Adrenal gland (tissue), 12 donors: ENCODE measurements around the gene TSHB. TPM values are rescaled to one million over a fixed set of nuclear protein-coding genes. Genes with fewer than 3 reads are reported as not detected.

Source experiments
- DNase-seq, 7 donors: peaks; one replicate each; pipeline ENCODE4 v3.0.0-alpha.2; 2019 to 2020
- H3K27ac ChIP-seq, 5 donors: fragments of 200-600 bp; sonication (generic) in 4 of 5; 1 replicate in 3 of 5; 2 replicates in 2 of 5; pipeline versions ENCODE4 v1.5.1 to v1.8.0; 2016 to 2020; ENCODE audit warnings: mild to moderate bottlenecking in 1 of 5
- H3K27me3 ChIP-seq: fragments of 200-600 bp; 2 replicates; pipeline ENCODE4 v1.8.0; 2021
- H3K36me3 ChIP-seq, 2 donors: fragments of 200-600 bp; replicated peaks in 1 of 2; 1 replicate in 1 of 2; 2 replicates in 1 of 2; pipeline versions ENCODE4 v1.5.1 to v1.8.0; 2018 to 2022
- H3K4me1 ChIP-seq, 2 donors: fragments of 200-600 bp; replicated peaks in 1 of 2; 1 replicate in 1 of 2; 2 replicates in 1 of 2; pipeline versions ENCODE4 v1.5.1 to v1.8.0; 2018 to 2021
- H3K4me3 ChIP-seq, 4 donors: fragments of 200-600 bp; sonication (generic) in 3 of 4; one replicate each; pipeline ENCODE4 v1.5.1; 2016 to 2018
- H3K9me3 ChIP-seq, 3 donors: fragments of 200-600 bp; sonication (generic) in 1 of 3; replicated peaks in 1 of 3; 1 replicate in 2 of 3; 2 replicates in 1 of 3; pipeline versions ENCODE4 v1.5.1 to v1.8.0; 2016 to 2021
- CTCF ChIP-seq, 6 experiments: fragments of 450-650 bp in 4 of 6; fragments of 200-600 bp in 2 of 6; sonication (generic) in 1 of 6; IDR thresholded peaks; 1 replicate in 5 of 6; 2 replicates in 1 of 6; pipeline versions ENCODE4 v1.5.1 to v1.8.0; 2016 to 2021; ENCODE audit warnings: antibody characterized with exemption in 6 of 6, mild to moderate bottlenecking in 2 of 6, moderate library complexity in 1 of 6
- POLR2A ChIP-seq, 2 donors: fragments of 450-650 bp; IDR thresholded peaks; one replicate each; pipeline ENCODE4 v1.6.1; 2017; ENCODE audit warnings: antibody characterized with exemption in 2 of 2, mild to moderate bottlenecking in 2 of 2, moderate library complexity in 1 of 2
- WGBS, 4 donors: extraction: QIAGEN DNeasy Blood & Tissue Kit in 2 of 4; methylation state at CpG; one replicate each; pipeline versions ENCODE4 v1.1.5 to v1.1.7; 2013 to 2017; 5-methylcytosine and 5-hydroxymethylcytosine counted together
- intact Hi-C, 2 donors: fragments of 100-400 bp; cut with DNase I; formaldehyde crosslinking; loops; one replicate each; pipeline versions ENCODE4 v1.14.1 to v1.15.0; 2022 to 2023
- polyA plus RNA-seq, 3 donors: library from polyadenylated mRNA; stranded (reverse); fragments of 200-250 nt in 2 of 3; fragments of 350-450 nt in 1 of 3; fragmentation: Illumina TruSeq in 1 of 3; extraction: RNeasy Lipid Tissue Mini Kit (QIAGEN cat#74804) in 1 of 3; gene quantifications; one replicate each; pipeline ENCODE4 v1.2.3, GENCODE V29; 2013 to 2014
- total RNA-seq, 9 donors: library from RNA; depleted of rRNA in 4 of 9; stranded (reverse); fragments of >200 nt in 4 of 9; fragments of 120-200 nt in 1 of 9; fragmentation: NEBNext Ultra II Directional in 1 of 9; extraction: Animal tissue kit (Norgen Biotek cat#: 25700) in 1 of 9; gene quantifications; one replicate each; pipeline versions ENCODE4 v1.1.0 to v1.2.4, GENCODE V29; 2013 to 2023
- donor health status: healthy with polysubstance abuse.
- donor health status: Bipolar disorder and iron deficiency.
- donor health status: DM: yes; HTN: yes; CAD: no.
- donor health status: DM: no; HTN: no; CAD: no.
- donor health status: DM: no; HTN: no; CAD: no.
- donor health status: DM: yes; HTN: yes; CAD: no.

TSHB gene
- total and polyA plus RNA-seq, 12 donors = not detected

- no peak for DNase-seq
- Histone ChIP-seq H3K27me3 (peaks cover 4% of the 10 kb centered on the region), H3K27ac (no peak overlapping the region), H3K4me3 (no peak overlapping the region), H3K9me3 (no peaks in the 10 kb centered on the region), H3K36me3 (no peaks in the 10 kb centered on the region), H3K4me1 (no peaks in the 10 kb centered on the region)
- TF ChIP-seq CTCF (IDR thresholded peaks at IDR 0.05) = no peak
- intact Hi-C loops = no loop called here
Measured at GRCh38 chr1:114997510-114998289, 31.9 kb upstream of the TSHB start.

GRCh38 chr1:115006191-115006590 is 23.4 kb upstream of the TSHB start:
- no peak for TF ChIP-seq POLR2A (IDR thresholded peaks at IDR 0.05)
- no peak for TF ChIP-seq CTCF (IDR thresholded peaks at IDR 0.05)
- Histone ChIP-seq H3K27me3 (peaks cover 4% of the 10 kb centered on the region), H3K4me3 (no peak overlapping the region), H3K9me3 (no peaks in the 10 kb centered on the region), H3K36me3 (no peaks in the 10 kb centered on the region), H3K27ac (no peak overlapping the region), H3K4me1 (no peaks in the 10 kb centered on the region)
- 77 to 97% (median 87%) methylated on average over 2 of the region's 2 CpGs for WGBS, 4 donors
- intact Hi-C loops = no loop called here
- DNase-seq = no peak

GRCh38 chr1:115012006-115012405 is 17.6 kb upstream of the TSHB start:
- no peak for TF ChIP-seq CTCF (IDR thresholded peaks at IDR 0.05)
- TF ChIP-seq POLR2A (IDR thresholded peaks at IDR 0.05) = no peak
- WGBS, 4 donors = 87 to 96% (median 92%) methylated on average over 1 of the region's 1 CpG

GRCh38 chr1:115012434-115012833 is 17.2 kb upstream of the TSHB start:
- Histone ChIP-seq H3K27ac (no peak overlapping the region), H3K4me1 (no peaks in the 10 kb centered on the region), H3K36me3 (no peaks in the 10 kb centered on the region), H3K9me3 (no peaks in the 10 kb centered on the region), H3K4me3 (no peak overlapping the region), H3K27me3 (no peaks in the 10 kb centered on the region)
- TF ChIP-seq CTCF (IDR thresholded peaks at IDR 0.05) (no peak), POLR2A (IDR thresholded peaks at IDR 0.05) (no peak)
- DNase-seq = no peak
- 41 to 54% (median 44%) methylated on average over 1 of the region's 1 CpG for WGBS, 4 donors
- intact Hi-C loops = no loop called here

More at GRCh38 chr1:115012006-115012405, 17.6 kb upstream of the TSHB start:
- no peaks in the 10 kb centered on the region for H3K36me3 ChIP-seq
- H3K4me3 ChIP-seq = no peak overlapping the region
- intact Hi-C loops = no loop called here
- no peaks in the 10 kb centered on the region for H3K27me3 ChIP-seq
- H3K27ac ChIP-seq = no peak overlapping the region
- H3K9me3 ChIP-seq = no peaks in the 10 kb centered on the region
- no peaks in the 10 kb centered on the region for H3K4me1 ChIP-seq
- no peak for DNase-seq
